ENCODE data around the gene NCOR1. TPM values are rescaled to one million over a fixed set of nuclear protein-coding genes. Genes with fewer than 3 reads are reported as not detected.
"Not testable (repeated sequence)": the region's sequence is repeated elsewhere in the genome, so short reads cannot be mapped to it uniquely, and the experiment has no call there.

Gene NCOR1
- polyA plus RNA-seq, 1 experiment = 109 TPM

GRCh38 chr17:16189791-16190348 lies 25.5 kb downstream of the NCOR1 start:
- CTCF ChIA-PET = no interaction called here

GRCh38 chr17:16187642-16188041 lies 27.7 kb downstream of the NCOR1 start:
- DNase-seq (ENCODE audit: low read depth) = no peak
- peaks cover 4% of the 10 kb centered on the region for H3K36me3 ChIP-seq (ENCODE audit: control insufficient read depth, insufficient read depth, low read length)
- no peak overlapping the region for H3K4me3 ChIP-seq (ENCODE audit: low read depth, low read length)

More at GRCh38 chr17:16189791-16190348, 25.5 kb downstream of the NCOR1 start:
- Histone ChIP-seq H3K4me3 (ENCODE audit: low read depth, low read length) (no peak overlapping the region), H3K36me3 (ENCODE audit: control insufficient read depth, insufficient read depth, low read length) (peaks cover 4% of the 10 kb centered on the region), H3K27me3 (ENCODE audit: control insufficient read depth, insufficient read depth, low read length) (no peaks in the 10 kb centered on the region)
- DNase-seq (ENCODE audit: low read depth) = no peak
- no peak for TF ChIP-seq CTCF (IDR thresholded peaks at IDR 0.05; ENCODE audit: insufficient read depth, low read depth, low read length)
- POLR2A ChIA-PET = interaction anchor here (0.5 kb wide), 1 partner anchor 55 kb away, joined by 10 read pairs; no protein-coding TSS in a partner anchor

GRCh38 chr17:16181581-16181980 lies 33.8 kb downstream of the NCOR1 start:
- H3K27me3 ChIP-seq (ENCODE audit: control insufficient read depth, insufficient read depth, low read length) = no peaks in the 10 kb centered on the region
- POLR2A ChIA-PET = no interaction called here
- no peak for TF ChIP-seq CTCF (IDR thresholded peaks at IDR 0.05; ENCODE audit: insufficient read depth, low read depth, low read length)
- no peak for DNase-seq (ENCODE audit: low read depth)
- no peak overlapping the region for H3K4me3 ChIP-seq (ENCODE audit: low read depth, low read length)
- CTCF ChIA-PET = no interaction called here
- no peaks in the 10 kb centered on the region; the same call in none of the 2 replicates for H3K36me3 ChIP-seq (ENCODE audit: control insufficient read depth, insufficient read depth, low read length)

More at GRCh38 chr17:16187642-16188041, 27.7 kb downstream of the NCOR1 start:
- no peaks in the 10 kb centered on the region for H3K27me3 ChIP-seq (ENCODE audit: control insufficient read depth, insufficient read depth, low read length)
- CTCF ChIA-PET = no interaction called here
- POLR2A ChIA-PET = interaction anchor here (0.7 kb wide), 1 partner anchor 196 kb away, joined by 12 read pairs; no protein-coding TSS in a partner anchor
- no peak for TF ChIP-seq CTCF (IDR thresholded peaks at IDR 0.05; ENCODE audit: insufficient read depth, low read depth, low read length)

GRCh38 chr17:16178836-16179235 lies 36.5 kb downstream of the NCOR1 start:
- POLR2A ChIA-PET = no interaction called here
- no peak for DNase-seq (ENCODE audit: low read depth)
- no peak for TF ChIP-seq CTCF (IDR thresholded peaks at IDR 0.05; ENCODE audit: insufficient read depth, low read depth, low read length)
- no peaks in the 10 kb centered on the region for H3K27me3 ChIP-seq (ENCODE audit: control insufficient read depth, insufficient read depth, low read length)
- no peaks in the 10 kb centered on the region for H3K36me3 ChIP-seq (ENCODE audit: control insufficient read depth, insufficient read depth, low read length)
- no peak overlapping the region for H3K4me3 ChIP-seq (ENCODE audit: low read depth, low read length)
- CTCF ChIA-PET = interaction anchor here (0.6 kb wide), 1 partner anchor 104 kb away, joined by 3 read pairs; no protein-coding TSS in a partner anchor

GRCh38 chr17:16171613-16172012 lies 43.7 kb downstream of the NCOR1 start:
- DNase-seq (ENCODE audit: low read depth) = peak; percentile 3
- no peaks in the 10 kb centered on the region for H3K36me3 ChIP-seq (ENCODE audit: control insufficient read depth, insufficient read depth, low read length)
- TF ChIP-seq CTCF (IDR thresholded peaks at IDR 0.05; ENCODE audit: insufficient read depth, low read depth, low read length) = no peak
- H3K27me3 ChIP-seq (ENCODE audit: control insufficient read depth, insufficient read depth, low read length) = no peaks in the 10 kb centered on the region
- ChIA-PET POLR2A (no interaction called here), CTCF (no interaction called here)
- no peak overlapping the region for H3K4me3 ChIP-seq (ENCODE audit: low read depth, low read length)

- CTCF ChIA-PET; DNase-seq (ENCODE audit: low read depth); H3K27me3 ChIP-seq (ENCODE audit: control insufficient read depth, insufficient read depth, low read length); H3K36me3 ChIP-seq (ENCODE audit: control insufficient read depth, insufficient read depth, low read length); POLR2A ChIA-PET; H3K4me3 ChIP-seq (ENCODE audit: low read depth, low read length): not testable (repeated sequence)
Observed at GRCh38 chr17:16166766-16167165, 48.6 kb downstream of the NCOR1 start.

Data from BJ (cell line).